Vagina (tissue), 2 donors: ENCODE data around the gene RPP40.

ENCODE experiments used
- POLR2A ChIP-seq, 2 donors: fragments of 450-650 bp; IDR thresholded peaks; one replicate each; pipeline ENCODE4 v1.6.1; 2017; ENCODE audit warnings: antibody characterized with exemption in 2 of 2, mild to moderate bottlenecking in 2 of 2, moderate library complexity in 2 of 2
- POLR2AphosphoS5 ChIP-seq, 2 donors: sonication (generic); formaldehyde crosslinking; IDR thresholded peaks; one replicate each; pipeline ENCODE4 v1.9.0; 2017; ENCODE audit warnings: antibody characterized with exemption in 2 of 2, mild to moderate bottlenecking in 2 of 2, low read depth in 1 of 2; ENCODE audit not compliant: insufficient read depth in 1 of 2
- TF ChIP-seq, protein P1 (sequence below), 3 experiments: fragments of 450-650 bp in 2 of 3; fragments of 200-600 bp in 1 of 3; sonication (generic) in 1 of 3; IDR thresholded peaks; one replicate each; pipeline ENCODE4 v1.5.1; 2017 to 2019; ENCODE audit warnings: antibody characterized with exemption in 3 of 3, mild to moderate bottlenecking in 2 of 3, moderate library complexity in 2 of 3

DNA sequence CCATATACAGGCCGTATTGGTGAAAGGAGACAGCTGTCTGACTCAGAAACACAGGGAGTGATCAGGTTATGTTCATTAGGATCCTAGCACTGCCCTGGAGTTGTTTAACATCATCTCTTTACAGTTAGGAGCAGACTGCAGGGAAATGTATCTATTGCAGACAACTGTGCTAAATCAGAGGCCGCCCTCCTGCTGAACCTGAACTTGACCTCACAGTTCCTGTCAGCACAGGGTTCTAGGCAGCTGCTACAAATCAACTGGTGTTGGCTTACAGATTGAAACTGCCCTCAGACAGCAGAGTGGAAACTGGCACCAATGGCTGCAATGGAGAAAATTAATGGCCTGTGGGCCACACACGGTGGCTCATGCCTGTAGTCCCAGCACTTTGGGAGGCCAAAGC, 3.7 kb upstream of the RPP40 start:
- TF ChIP-seq, protein P1, sequence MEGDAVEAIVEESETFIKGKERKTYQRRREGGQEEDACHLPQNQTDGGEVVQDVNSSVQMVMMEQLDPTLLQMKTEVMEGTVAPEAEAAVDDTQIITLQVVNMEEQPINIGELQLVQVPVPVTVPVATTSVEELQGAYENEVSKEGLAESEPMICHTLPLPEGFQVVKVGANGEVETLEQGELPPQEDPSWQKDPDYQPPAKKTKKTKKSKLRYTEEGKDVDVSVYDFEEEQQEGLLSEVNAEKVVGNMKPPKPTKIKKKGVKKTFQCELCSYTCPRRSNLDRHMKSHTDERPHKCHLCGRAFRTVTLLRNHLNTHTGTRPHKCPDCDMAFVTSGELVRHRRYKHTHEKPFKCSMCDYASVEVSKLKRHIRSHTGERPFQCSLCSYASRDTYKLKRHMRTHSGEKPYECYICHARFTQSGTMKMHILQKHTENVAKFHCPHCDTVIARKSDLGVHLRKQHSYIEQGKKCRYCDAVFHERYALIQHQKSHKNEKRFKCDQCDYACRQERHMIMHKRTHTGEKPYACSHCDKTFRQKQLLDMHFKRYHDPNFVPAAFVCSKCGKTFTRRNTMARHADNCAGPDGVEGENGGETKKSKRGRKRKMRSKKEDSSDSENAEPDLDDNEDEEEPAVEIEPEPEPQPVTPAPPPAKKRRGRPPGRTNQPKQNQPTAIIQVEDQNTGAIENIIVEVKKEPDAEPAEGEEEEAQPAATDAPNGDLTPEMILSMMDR (IDR thresholded peaks at IDR 0.05) = no peak
- TF ChIP-seq POLR2AphosphoS5 (IDR thresholded peaks at IDR 0.05; ENCODE audit: insufficient read depth in 1 of 2, low read depth in 1 of 2) (no peak), POLR2A (IDR thresholded peaks at IDR 0.05) (no peak)
